Measurements from ENCODE around the gene NTM. TPM values are rescaled to one million over a fixed set of nuclear protein-coding genes. Genes with fewer than 3 reads are reported as not detected.

Gene NTM
- total and polyA plus RNA-seq, 2 donors (not counting 3 experiments of a cell fraction or from before 2014, with no cell fraction given) = 1.00 to 1.1 TPM

GRCh38 chr11:132361011-132361550 lies 990.7 kb downstream of the NTM start:
- H2AFZ ChIP-seq (ENCODE audit: low read depth, low read length) = no peak overlapping the region
- H3K27ac ChIP-seq (ENCODE audit: insufficient read depth, low read depth, low read length) = no peak overlapping the region
- no peaks in the 10 kb centered on the region for H3K4me1 ChIP-seq (ENCODE audit: control insufficient read depth, extremely low read depth, insufficient read depth, low read length)
- dilution Hi-C loops (cut with MboI; ENCODE audit: extremely low pct_ligation_motif_present, low sequenced_read_pairs) (no loop called here), intact Hi-C loops (cut with micrococcal nuclease) (no loop called here)
- H3K4me2 ChIP-seq (ENCODE audit: insufficient read depth, low read length) = no peak overlapping the region
- H3K79me2 ChIP-seq (ENCODE audit: control insufficient read depth, insufficient read depth, low read length) = no peaks in the 10 kb centered on the region
- no peak overlapping the region for H3K4me3 ChIP-seq (replicated peaks in 1 of 3; ENCODE audit: insufficient read depth in 1 of 3, low read depth in 1 of 3, low read length in 3 of 3)
- ChIA-PET CTCF (no interaction called here), POLR2A (no interaction called here)
- H3K36me3 ChIP-seq (ENCODE audit: control insufficient read depth in 2 of 2, extremely low read depth in 1 of 2, insufficient read depth in 2 of 2, low read length in 2 of 2) = no peaks in the 10 kb centered on the region
- BruUV-seq (replicated peaks) = no TSS peak
- no peak for TF ChIP-seq GATA2 (IDR thresholded peaks at IDR 0.05; ENCODE audit: insufficient read depth, insufficient read length, low read depth, low read length)
- H3K9ac ChIP-seq (replicated peaks; ENCODE audit: extremely low read depth, insufficient read depth, low read length) = no peak overlapping the region
- no peaks in the 10 kb centered on the region for H4K20me1 ChIP-seq (replicated peaks; ENCODE audit: control insufficient read depth, extremely low read depth, insufficient read depth, low read length)
- no peaks in the 10 kb centered on the region for H3K9me1 ChIP-seq (replicated peaks; ENCODE audit: control insufficient read depth, extremely low read depth, insufficient read depth, low read length)
- FAIRE-seq = no peak
- no peak for DNase-seq (ENCODE audit: low read depth, low spot score)
- H3K9me3 ChIP-seq (replicated peaks; ENCODE audit: control insufficient read depth, insufficient read depth, low read length) = peaks cover 4% of the 10 kb centered on the region
- no peaks in the 10 kb centered on the region for H3K27me3 ChIP-seq (ENCODE audit: control insufficient read depth in 2 of 2, insufficient read depth in 2 of 2, low read length in 2 of 2)

GRCh38 chr11:132365650-132366049 lies 995.2 kb downstream of the NTM start:
- POLR2A ChIA-PET = no interaction called here
- Histone ChIP-seq H3K4me1 (ENCODE audit: control insufficient read depth, extremely low read depth, insufficient read depth, low read length) (no peaks in the 10 kb centered on the region), H3K27ac (ENCODE audit: insufficient read depth, low read depth, low read length) (no peak overlapping the region), H3K4me3 (replicated peaks in 1 of 3; ENCODE audit: insufficient read depth in 1 of 3, low read depth in 1 of 3, low read length in 3 of 3) (no peak overlapping the region), H3K4me2 (ENCODE audit: insufficient read depth, low read length) (no peak overlapping the region), H3K36me3 (ENCODE audit: control insufficient read depth in 2 of 2, extremely low read depth in 1 of 2, insufficient read depth in 2 of 2, low read length in 2 of 2) (no peaks in the 10 kb centered on the region), H3K9me1 (replicated peaks; ENCODE audit: control insufficient read depth, extremely low read depth, insufficient read depth, low read length) (no peaks in the 10 kb centered on the region), H3K27me3 (ENCODE audit: control insufficient read depth in 2 of 2, insufficient read depth in 2 of 2, low read length in 2 of 2) (no peaks in the 10 kb centered on the region), H3K79me2 (ENCODE audit: control insufficient read depth, insufficient read depth, low read length) (no peaks in the 10 kb centered on the region), H3K9me3 (replicated peaks; ENCODE audit: control insufficient read depth, insufficient read depth, low read length) (no peaks in the 10 kb centered on the region), H2AFZ (ENCODE audit: low read depth, low read length) (no peak overlapping the region), H3K9ac (replicated peaks; ENCODE audit: extremely low read depth, insufficient read depth, low read length) (no peak overlapping the region), H4K20me1 (replicated peaks; ENCODE audit: control insufficient read depth, extremely low read depth, insufficient read depth, low read length) (no peaks in the 10 kb centered on the region)
- CTCF ChIA-PET = interaction anchor here (0.9 kb wide), 1 partner anchor 9 kb away, joined by 3 read pairs; no protein-coding TSS in a partner anchor
- FAIRE-seq (no peak), DNase-seq (ENCODE audit: low read depth, low spot score) (no peak)
- intact Hi-C loops (cut with micrococcal nuclease) = no loop called here
- dilution Hi-C loops (cut with MboI; ENCODE audit: extremely low pct_ligation_motif_present, low sequenced_read_pairs) = no loop called here
- TF ChIP-seq MYC (IDR thresholded peaks at IDR 0.05; ENCODE audit: low read depth, low read length) (no peak), POLR2AphosphoS5 (IDR thresholded peaks at IDR 0.05; ENCODE audit: insufficient read depth, low read depth, low read length) (no peak), EZH2 (IDR thresholded peaks at IDR 0.05; ENCODE audit: borderline replicate concordance, low read depth, low read length, severe bottlenecking) (no peak), GATA2 (IDR thresholded peaks at IDR 0.05; ENCODE audit: insufficient read depth, insufficient read length, low read depth, low read length) (no peak), JUN (IDR thresholded peaks at IDR 0.05; ENCODE audit: borderline replicate concordance, insufficient read depth, insufficient read length, low read depth) (no peak), POLR2A (IDR thresholded peaks at IDR 0.05; ENCODE audit: low read depth, low read length) (no peak), MAX (IDR thresholded peaks at IDR 0.05; ENCODE audit: insufficient read depth, insufficient read length) (no peak), CTCF (IDR thresholded peaks at IDR 0.05; ENCODE audit: extremely low read depth in 1 of 2, insufficient read depth in 1 of 2, low read depth in 1 of 2, low read length in 2 of 2) (no peak), FOS (IDR thresholded peaks at IDR 0.05; ENCODE audit: borderline replicate concordance, insufficient read depth, low read length) (no peak)
- BruUV-seq (replicated peaks) = no TSS peak

Data from endothelial cell of umbilical vein (primary cell).